EH (cell line): ENCODE results near the gene TYW5.
A peak's percentile ranks its signal among the peaks of the same experiment; 100 is the strongest.

ENCODE experiments used
- DNase-seq: peaks from one replicate; pipeline ENCODE4 v3.0.0-alpha.2; 2015; ENCODE audit warnings: low read depth

Gene TYW5

DNA sequence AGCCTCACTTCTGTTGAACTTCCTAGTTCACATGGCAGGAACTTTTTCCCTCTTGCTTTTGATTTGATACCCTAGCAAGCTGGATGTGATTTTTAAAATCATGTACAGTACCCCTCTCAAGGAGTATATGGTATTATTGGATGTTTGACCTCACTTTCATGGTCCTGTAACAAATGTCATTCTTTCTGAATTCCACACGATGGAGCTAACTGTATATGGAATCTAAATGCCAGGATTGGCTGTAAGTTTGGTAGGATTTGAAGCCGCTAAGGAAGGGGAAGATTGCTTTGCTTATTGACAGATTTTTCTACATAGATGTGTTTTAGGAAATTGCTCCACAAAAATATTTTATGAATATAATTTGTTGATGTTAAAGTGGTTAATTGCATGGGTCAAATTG lies 18.4 kb upstream of the TYW5 start:
- DNase-seq = peak; percentile 62

DNA sequence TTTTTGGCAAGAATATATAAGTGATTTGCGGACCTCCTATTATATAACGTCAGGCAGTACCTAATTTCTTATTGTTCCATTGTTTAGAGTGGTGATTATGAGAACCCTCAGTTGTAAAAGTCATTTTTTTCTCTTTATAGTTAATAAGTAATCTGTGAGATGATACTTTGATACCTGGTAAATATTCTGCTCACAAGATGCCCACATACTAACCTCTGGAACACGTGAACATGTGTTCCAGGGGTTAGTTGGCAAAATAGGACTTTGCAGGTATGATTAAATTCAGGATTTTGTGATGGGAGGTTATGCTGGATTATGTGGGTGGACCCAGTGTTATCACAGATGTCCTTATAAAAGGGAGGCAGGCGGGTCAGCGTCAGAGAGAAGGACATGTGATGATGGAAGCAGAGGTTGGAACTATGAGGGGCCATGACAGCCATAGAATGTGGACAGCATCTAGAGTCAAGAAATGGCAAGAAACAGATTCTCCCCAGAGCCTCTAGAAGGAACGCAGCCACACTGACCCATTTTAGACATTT lies 16.9 kb upstream of the TYW5 start:
- DNase-seq = no peak

DNA sequence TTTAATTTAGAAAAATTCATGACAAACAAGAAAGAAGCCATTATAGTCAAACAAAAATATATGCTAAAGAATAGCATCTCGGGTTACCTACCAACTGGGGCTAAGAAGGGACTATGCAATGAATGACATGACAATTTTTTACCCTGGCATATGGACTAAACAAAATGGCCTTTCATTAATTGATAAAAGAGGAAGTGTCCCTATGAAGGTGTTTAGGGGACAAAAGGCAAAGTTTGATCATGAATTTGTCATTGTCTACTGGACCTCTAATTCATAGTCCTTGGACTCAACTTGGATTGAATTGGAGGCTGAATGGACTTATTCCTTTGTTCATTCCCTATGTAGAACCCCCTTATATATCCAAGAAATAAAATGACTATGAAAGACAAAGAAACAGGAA lies 12.8 kb upstream of the TYW5 start:
- DNase-seq = no peak

DNA sequence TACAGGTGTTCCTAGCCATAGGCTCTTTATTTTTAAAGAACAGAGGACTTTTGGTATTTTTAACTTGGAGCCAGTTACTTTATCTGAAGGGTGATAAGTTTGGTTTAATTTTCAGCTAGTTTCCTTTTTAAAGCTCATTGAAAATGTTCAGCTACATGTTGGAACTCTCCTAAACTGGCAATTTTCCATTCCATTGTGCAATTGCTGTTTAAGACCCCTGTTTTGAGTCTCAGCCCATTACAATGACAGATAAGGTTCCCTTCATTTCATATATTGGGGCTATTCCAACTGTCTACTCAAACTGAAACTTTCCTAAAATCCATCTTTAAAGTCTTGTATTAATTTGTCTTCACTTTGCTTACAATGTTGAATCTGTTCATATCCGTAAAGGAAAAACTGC lies 11.7 kb upstream of the TYW5 start:
- no peak for DNase-seq

DNA sequence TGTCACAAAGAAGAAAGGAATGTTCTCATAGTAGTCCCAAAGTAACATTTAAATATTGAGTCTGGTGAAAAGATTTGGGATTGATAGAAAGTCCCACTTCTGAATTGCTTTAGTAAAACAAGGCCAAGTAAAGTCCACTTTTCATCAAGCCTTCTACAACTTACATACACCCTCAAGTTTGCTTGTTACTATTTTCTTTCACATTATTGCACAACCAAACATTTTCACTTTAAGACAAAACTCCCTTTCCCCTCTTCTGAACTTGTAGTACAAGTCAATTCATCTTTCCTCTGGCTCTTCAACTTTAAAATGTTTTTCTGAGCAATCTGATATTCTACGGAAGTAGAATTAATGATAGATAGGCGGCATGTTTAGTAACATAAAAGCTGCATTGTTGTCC lies 11.1 kb upstream of the TYW5 start:
- no peak for DNase-seq

DNA sequence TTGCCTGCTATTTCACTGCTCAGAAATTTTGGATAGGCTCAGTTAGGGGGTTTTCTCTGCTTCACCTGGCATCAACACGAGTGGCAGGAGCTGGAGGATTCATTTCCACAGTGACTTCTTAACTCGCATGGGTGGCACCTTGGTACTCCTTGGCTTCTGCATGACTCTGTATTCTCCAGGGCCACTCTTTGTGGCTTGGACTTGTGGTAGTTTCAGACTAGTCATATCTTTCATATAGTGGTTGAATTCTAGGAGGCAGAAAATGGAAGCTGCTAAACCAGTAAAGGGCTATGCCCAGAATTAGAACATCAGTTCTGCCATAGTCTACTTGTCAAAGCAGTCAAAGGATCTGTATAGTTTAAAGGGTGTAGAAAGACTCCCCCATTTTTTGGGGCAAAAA lies 6.9 kb upstream of the TYW5 start:
- DNase-seq = no peak

DNA sequence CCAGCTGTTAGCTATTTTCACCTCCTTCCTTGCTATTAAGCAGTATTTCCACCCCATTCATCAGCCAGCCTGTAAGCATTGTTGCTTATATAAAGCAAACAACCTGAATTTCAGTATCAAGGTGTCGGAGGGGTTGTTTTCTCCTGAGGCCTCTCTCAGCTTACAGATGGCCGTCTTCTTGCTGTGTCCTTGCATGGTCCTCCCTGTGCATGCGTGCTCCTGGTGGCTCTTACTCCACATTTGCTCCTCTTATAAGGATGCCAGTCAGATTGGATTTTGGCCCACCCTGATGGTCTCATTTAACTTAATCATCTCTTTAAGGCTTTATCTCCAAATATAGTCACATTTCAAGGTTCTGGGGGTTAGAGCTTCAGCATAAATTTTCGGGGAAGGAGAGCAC lies 2.7 kb upstream of the TYW5 start:
- DNase-seq = no peak

DNA sequence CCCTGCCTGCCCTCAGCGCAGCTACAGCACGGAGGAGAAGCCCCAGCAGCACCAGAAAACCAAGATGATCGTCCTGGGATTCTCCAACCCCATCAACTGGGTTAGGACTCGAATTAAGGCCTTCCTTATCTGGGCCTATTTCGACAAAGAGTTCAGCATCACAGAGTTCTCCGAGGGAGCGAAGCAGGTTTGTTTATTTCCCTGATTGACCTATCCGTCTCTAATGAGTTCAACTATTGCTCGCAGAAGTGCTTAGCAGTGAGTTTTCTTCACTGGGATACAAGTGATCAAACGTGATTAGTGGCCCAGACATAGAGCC lies 730 bp upstream of the TYW5 start:
- no peak for DNase-seq

DNA sequence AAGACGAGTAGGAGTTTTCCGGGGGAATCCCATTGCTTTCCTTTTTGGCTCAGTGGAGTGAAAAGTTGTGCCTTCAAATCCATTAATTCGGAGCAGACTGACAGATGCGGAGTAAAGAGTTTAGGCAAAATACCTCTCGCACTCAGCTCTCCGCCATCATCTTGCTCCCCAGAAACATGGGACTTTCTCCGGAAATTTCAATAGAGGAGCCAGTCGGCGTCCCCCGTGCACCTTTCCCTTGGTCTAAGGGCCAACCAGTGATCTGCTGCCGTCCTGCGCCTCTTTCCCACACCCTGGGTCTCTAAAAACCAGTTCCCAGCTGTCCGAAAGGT lies 318 bp downstream of the TYW5 start:
- DNase-seq = no peak

DNA sequence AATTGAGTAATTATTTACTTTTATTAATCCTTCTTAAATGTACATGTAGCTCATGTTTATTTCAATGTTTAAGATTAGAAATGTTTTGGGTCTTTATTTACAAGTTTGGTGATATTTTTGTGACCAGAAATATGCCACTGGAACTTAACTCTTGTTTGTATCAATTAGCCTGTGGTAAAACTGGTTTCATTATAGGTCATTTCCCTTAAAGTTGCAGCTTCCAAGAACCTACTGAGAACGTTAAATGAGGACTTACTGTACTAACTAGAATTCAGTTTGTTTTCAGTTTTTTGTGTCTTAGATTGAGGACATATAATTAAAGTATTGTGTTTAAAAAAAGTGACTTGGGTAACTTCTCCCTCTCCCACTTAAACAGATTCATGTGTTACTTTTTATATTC lies 4.3 kb downstream of the TYW5 start:
- DNase-seq = no peak

DNA sequence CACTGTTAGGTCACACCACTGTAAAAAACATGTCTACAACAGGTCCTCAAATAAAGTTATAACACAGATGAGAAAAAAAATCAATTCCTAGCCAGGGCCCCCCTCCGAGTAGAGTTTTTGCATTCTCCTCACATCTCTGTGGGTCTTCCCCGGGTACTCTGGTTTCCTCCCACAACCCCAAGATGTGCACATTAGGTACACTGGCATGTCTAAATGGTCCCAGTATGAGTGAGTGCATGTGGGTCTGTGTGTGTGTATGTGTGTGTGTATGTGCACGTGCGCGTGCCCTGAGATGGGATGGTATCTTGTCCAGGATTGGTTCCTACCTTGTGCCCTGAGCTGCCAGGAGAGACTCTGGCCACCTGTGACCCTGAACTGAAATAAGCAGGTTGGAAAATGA lies 4.9 kb downstream of the TYW5 start:
- DNase-seq = no peak

DNA sequence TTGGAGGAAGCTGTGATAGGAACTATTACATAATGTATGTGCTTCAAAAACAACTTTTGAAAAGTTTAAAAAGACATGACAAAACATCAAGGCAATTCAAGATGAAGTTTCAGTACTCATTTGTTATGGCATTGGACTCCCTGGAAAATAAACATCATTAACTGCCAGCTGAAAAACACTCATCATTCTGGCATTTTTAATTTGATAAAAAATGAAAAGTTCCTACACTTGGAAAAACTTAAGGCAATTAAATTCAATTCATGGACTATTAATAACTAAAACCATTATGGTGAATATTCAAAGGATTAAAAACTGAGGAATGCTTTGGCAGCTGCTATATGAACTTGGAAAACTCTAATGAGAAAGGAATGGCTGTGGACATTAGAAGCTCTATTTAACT lies 8.5 kb downstream of the TYW5 start:
- DNase-seq = peak; percentile 67

DNA sequence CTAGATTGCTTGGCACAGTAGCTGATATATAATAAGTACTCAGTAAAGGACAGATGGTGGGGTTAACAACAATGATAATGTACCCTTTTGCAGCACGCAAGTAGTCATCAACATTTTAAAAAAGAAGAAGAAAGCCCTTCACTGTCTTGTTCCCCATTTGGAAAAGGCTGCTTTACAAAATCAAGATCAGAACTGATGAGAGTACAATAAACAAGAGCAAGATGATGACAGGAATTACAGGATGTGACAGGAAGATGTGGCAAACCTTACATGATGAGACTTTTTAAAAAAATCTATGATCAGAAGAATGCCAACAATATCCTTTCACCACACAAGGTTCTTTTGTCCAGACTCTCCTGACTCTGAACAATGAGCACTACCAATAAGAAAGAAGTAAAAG lies 9.1 kb downstream of the TYW5 start:
- DNase-seq = peak; percentile 9

DNA sequence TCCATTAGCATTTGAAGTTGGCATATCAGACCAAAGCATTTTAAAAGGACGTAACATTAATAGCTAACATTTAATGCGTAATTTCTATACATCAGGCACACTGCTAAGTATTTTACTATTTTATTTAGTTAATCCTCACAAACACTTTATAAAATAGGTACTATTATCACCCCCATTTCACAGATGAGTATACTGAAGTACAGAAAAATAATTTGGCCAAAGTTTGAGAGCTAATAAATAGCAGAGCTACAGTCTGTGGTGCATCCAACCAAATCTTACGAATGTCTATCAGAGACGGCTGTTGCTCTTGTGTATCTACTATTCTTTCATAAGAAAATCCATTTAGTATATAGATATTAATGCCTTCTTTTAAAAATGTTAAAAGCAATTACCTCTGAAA lies 11.9 kb downstream of the TYW5 start:
- DNase-seq = no peak

DNA sequence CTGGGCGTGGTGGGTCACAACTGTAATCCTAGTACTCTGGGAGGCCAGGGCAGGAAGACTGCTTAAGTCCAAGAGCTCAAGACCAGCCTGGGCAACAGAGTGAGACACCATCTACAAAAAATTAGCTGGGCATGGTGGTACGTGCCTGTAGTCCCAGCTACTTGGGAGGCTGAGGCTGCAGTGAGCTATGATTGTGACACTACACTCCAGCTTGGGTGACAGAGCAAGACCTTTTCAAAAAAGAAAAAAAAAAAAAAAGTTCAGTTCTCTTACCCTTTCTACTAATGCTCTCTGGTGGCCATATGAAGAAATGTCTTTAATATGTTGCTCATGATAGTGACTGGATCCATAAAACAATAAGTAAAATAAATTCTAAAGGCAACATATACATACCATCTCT lies 14.9 kb downstream of the TYW5 start:
- DNase-seq = peak; percentile 37

DNA sequence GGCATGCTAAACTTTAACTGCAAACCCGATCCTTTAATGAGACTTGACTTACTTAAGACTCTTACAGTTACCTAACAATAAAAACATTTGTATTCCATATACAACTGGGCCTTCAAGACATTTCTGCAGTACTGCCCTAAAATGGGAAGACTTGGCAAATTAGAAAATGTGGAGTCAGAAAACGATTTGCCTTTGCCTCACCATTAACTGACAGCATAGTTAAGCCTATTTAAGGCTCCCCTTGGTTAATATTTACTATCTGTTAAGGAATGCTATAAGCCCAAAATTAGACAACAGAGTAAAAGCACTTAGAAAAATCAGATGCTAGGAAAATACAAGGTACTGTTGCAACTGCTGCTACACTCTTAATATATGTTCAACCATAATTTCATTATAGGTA lies 18.7 kb downstream of the TYW5 start:
- DNase-seq = no peak

DNA sequence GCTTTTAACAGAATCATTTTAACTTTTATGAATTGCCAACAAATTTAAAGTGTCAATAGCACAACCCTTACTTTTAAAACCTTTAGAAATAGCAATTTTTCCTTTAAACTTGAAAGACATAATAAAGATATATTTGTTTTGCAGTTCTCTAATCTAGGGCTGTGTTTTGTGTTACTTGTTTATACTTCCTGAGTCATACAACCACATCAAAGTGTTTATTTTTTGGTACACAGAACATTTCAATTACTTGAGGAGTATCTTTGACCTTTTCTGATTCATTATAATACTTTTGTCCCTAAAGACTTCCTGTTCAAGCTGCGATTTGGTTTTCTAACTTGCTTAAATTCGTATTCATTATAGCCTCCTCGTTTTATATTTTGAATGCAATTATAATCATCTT lies 21.8 kb downstream of the TYW5 start:
- DNase-seq = peak; percentile 16

DNA sequence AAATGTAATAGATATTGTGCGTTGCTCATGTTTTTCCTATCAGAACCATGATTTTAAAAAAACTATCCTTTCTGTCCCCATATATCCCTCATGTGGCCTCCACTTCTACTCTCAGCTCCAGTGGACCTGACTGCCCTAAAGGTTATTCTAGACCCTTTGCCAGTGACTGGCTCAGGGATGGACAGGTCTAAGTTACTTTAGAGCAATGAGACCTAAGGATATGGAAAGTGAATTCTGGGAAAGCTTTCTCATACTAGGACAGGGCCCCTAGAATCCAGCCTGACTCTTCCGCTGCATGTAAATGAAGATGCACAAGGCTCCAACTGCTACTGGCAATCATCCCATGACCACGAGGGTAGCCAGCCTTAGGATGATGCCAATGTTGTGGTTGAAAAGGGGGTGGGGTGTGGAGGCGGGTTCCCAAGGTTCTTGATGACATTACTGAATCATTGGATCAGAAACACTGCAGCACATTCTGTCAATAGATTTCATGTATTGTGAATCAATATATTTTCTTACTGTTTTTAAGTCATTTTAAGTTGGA lies 22.9 kb downstream of the TYW5 start:
- no peak for DNase-seq

DNA sequence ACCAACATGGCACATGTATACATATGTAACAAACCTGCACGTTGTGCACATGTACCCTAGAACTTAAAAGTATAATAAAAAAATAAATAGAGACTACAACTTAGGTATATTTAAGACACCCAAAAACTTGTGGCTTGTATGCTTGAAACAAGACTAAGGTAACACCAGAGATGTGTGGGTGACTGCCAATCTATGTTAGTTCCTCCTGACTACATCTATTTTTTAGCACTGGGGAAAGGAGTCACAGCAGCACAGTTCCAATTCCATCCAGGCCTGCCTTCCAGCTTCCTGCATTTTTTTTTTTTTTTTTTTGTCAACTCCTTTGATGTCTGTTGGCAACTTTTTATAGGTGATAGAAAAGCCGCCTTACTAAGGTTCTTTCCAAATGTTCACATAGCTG lies 26.0 kb downstream of the TYW5 start:
- DNase-seq = no peak

DNA sequence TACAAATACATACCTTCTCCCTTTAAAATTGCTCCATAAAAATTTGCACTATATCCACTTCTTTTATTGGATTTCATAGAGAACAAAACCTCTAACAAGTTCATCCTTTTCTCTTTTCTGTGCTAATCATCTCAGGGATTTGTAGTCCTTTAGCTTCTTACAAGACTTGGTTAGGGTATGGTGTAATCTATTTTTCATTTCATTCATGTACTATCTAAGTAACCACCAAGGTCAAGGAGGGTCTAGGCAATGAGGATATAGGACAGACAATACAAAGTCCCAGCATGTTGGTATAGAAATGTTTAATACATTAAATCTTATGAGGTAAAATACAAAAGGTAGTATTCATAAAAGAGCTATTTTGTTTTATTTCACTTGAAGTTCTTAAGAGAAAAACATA lies 26.7 kb downstream of the TYW5 start:
- no peak for DNase-seq

DNA sequence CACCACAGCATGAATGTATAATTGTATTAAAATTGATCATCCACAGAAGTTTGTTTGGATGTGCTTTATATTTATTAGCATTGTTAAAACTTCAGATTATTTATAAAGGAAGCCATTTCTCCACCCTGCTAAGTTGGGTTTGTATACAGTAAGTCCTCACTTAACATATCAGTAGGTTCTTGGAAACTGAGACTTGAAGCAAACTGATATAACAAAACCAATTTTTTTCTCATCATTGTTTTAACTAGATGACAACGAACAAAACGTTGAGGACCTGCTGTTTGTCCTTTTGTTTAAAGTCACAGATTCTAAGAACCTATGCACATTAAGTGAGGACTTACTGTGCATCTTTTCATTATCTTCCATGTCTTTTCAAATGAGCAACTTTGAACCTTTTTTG lies 27.1 kb downstream of the TYW5 start:
- no peak for DNase-seq

DNA sequence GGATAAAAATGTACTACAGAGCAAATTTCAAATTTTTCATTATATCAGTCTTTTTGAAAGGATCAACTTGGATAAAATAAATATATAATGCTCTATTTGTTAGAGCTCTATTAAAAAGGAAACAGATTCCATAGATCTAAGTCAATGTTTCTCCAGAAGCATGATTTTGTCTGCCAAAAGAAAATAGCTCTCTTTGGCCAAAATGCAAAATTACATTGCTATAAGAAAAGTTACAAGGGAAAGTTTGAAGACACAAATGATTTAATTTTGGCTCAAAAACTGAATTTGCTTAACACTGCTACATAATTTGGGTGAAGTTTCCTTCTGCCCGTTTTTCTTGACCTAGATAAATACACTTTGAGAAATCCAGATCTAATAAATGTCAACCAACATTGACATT lies 28.5 kb downstream of the TYW5 start:
- DNase-seq = no peak

DNA sequence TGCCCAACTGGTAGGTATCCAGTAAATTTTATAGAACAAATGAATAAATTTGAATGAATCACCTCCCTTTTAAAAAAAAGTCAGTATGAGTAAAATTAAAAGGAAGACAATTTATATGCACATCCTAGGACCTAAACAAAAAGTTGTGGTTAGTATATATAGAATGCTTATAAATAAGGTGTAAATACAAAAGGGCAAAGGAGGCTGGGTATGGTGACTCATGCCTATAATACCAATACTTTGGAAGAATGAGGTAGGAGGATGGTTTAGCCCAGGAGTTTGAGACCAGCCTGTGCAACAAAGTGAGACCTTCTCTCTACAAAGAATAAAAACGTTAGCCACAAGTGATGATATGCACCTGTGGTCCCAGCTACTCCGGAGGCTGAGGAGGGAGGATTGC lies 31.4 kb downstream of the TYW5 start:
- no peak for DNase-seq

DNA sequence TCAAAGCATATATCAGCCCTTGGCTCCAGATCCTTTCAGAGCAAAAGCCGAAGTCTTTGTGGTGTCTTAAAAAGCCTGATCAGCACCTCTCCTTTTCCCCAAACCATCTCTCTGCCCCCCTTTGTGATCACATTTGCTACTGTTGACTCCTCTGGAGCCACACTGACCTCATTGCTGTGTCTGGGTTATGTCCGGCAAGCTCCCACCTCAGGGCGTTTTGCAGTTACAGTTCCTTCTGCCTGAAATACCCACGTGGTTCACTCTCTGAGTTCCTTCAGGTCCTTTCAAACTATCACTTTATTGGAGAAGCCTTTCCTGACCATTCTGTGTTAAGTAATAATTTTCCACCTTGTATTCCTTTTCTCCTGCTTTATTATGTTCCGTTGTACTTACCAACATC lies 32.4 kb downstream of the TYW5 start:
- DNase-seq = peak; percentile 44

DNA sequence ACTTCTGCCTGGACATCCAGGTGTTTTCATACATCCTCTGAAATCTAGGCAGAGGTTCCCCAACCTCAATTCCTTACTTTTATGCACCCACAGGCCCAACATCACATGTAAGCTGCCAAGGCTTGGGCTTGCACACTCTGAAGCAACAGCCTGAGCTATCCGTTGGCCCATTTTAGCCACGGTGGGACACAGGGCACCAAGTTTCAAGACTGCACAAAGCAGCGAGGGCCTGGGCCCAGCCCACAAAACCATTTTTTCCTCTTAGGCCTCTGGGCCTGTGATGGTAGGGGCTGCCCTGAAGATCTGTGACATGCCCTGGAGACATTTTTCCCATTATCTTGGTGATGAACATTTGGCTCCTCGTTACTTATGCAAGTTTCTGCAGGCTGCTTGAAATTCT lies 38.3 kb downstream of the TYW5 start:
- DNase-seq = no peak
